Activated gamma-delta T cell treated with anti-CD3 and anti-CD28 coated beads, Interleukin-2, amount 50 U/mL, for 16 hours (primary cell): ENCODE data around the gene ATOH7.
"Not testable (repeated sequence)": the region's sequence is repeated elsewhere in the genome, so short reads cannot be mapped to it uniquely, and the experiment has no call there.

Source experiments
- DNase-seq: peaks from one replicate; pipeline ENCODE4 v3.0.0-alpha.2; 2020; ENCODE audit warnings: low read depth

Gene ATOH7

DNA sequence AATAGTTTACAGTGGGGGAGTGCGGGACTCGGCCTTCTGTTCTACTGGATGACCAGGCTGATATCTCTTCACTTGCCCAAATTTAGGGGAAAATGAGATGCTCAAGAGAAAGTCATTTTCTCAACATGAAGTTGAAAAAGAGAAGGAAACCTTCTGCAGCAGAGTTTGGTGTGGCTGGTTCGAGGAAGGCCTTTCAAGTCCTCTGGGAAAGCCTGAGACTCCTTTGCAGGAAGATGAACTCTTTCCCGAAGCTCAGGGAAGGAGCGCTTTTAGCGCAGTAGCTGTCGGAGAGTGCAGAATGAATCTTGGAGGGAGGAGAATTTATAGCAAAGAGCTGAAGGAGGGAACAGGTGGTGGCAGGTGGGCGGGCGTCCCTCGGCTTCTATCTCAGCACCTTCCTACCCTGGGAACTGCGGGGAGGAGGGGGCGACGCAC is at the start of gene ATOH7:
Gene ATOH7, minus strand, starts transcription at position 297 of the 435 bp plus-strand sequence. CDS start 436 bp downstream, outside the sequence.
- no peak for DNase-seq

DNA sequence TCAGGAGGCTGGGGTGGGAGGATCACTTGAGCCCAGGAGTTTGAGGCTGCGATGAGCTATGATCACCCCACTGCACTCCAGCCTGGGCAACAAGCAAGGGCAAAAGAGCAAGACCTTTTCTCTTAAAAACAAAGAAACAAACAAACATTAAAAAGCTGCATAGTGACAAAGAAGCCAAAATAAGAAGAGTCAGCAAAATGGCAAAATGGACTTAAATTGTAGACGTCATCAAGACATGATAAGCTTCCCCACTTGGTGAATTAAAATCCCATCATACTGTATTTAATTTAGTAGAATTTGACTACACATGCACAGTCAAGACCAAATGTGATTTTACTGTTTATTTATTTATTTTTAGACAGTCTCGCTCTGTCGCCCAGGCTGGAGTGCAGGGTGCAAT is 48.8 kb upstream of the ATOH7 start:
- no peak for DNase-seq

DNA sequence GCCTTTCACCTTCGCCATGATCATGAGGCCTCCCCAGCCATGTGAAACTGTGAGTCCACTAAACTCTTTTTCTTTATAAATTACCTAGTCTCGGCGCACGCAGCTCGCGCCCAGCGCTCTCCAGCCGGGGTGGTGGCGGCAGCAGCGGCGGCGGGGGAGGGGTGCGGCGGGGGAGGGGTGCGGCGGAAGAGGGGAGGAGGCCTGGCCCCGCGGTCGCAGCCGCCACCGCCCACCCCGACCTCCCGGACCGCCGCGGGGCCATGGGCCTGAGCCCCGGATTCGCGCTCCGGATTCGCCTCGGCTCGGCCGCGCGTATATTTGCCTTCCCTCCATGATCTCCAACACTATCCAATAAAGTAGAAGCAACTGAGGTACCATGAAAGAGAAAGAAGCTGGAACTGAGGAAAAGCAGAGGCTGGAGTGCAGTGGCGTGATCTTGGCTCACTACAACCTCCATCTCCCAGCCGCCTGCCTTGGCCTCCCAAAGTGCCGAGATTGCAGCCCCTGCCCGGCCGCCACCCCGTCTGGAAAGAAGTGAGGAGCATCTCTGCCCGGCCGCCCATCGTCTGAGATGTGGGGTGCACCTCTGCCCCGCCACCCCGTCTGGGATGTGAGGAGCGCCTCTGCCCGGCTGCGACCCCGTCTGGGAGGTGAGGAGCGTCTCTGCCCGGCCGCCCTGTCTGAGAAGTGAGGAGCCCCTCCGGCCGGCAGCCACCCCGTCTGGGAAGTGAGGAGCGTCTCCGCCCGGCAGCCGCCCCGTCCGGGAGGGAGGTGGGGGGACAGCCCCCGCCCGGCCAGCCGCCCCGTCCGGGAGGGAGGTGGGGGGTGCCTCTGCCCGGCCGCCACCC is 47.2 kb upstream of the ATOH7 start:
- not testable (repeated sequence) for DNase-seq

DNA sequence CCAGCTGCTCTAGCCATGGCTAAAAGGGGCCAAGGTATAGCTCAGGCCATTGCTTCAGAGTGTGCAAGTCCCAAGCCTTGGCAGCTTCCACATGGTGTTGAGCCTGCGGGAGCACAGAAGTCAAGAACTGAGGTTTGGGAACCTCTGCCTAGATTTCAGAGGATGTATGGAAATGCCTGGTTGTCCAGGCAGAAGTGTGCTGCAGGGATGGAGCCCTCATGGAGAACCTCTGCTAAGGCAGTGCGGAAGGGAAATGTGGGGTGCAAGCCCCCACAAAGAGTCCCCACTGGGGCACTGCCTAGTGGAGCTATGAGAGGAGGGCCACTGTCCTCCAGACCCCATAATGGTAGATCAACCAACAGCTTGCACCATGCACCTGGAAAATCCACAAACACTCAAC is 45.9 kb upstream of the ATOH7 start:
- not testable (repeated sequence) for DNase-seq

GRCh38 chr10:68276224-68276623 is 44.3 kb upstream of the ATOH7 start:
- DNase-seq: no peak

DNA sequence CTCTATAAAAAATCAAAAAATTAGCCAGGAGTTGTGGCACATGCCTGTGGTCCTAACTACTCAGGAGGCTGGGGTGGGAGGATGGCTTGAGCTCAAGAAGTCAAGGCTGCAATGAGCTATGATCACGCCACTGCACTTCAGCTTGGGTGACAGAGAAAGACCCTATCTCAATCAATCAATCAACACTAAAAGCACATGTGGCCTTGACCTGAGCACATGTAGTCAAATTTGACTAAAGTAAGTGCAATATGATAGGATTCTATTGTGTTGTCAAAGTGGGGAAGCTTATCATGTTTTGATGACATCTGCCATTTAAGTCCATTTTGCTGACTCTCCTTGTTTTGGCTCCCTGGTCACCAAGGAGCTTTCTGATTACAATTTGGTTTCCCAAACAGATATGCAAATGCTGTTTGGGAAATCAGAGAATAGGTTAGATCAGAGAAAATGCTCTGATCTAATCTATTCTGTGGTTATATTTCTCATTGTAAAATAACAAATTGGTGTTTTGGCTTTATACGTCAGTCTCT is 43.8 kb upstream of the ATOH7 start:
- DNase-seq: no peak

- no peak for DNase-seq
Measured at GRCh38 chr10:68272833-68273232, 40.9 kb upstream of the ATOH7 start.

DNA sequence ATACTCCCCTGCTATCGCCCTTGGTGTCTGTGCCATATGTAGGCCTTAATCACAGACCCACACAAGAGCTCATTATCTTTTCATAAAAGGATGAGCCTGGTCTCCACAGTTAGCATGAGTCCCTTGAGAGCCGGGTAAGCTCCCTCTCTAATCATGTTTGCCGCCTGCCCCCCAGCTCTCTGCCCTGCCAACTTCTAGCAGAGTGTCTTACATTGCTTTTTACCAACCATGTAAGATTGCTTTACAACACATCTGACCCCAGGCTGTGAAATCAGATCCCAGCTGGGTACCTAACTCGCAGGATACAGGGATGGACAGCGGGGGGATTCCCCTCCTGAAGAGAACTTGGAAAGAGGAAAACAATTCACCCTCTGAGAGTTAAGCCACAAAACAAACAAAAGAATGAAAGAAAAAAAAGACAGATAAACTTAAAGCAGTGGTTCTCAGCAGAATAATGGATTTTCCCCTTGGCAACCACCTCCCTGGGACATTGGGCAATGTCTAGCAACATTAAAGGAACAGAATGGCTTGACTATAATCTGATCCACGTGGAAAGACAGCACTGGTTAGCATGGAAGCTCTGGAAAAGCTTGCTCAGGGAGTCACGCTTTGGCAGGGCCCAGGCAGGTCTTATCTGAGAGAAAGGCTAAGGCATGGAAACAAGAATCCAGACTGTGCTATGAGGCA is 39.4 kb upstream of the ATOH7 start:
- DNase-seq: no peak

- no peak for DNase-seq
Measured at GRCh38 chr10:68269562-68270290, 37.8 kb upstream of the ATOH7 start.

GRCh38 chr10:68261132-68261856 is 29.4 kb upstream of the ATOH7 start:
- DNase-seq: no peak

GRCh38 chr10:68253346-68253745 is 21.4 kb upstream of the ATOH7 start:
- DNase-seq: no peak

- no peak for DNase-seq
Measured at GRCh38 chr10:68251625-68252495, 19.9 kb upstream of the ATOH7 start.

GRCh38 chr10:68251151-68251550 is 19.2 kb upstream of the ATOH7 start:
- DNase-seq: no peak

- DNase-seq: no peak
Measured at GRCh38 chr10:68249297-68249696, 17.4 kb upstream of the ATOH7 start.

DNA sequence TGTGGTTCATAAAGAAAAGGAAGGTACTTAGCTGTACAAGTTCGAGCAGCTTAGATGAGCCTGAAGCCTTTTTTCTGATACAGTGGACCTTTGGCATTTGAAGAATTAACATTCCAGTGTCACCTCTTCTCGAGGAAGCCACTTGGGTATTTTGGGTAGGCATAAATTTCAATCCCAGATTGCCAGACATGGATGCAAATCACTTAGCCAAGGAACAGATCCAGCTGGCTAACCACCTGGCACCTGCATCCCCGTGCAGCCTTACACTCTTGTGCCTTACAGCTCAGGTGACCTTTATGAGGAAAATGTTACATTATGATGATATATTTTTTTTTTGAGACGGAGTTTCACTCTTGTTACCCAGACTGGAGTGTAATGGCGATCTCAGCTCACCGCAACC is 16.0 kb upstream of the ATOH7 start:
- DNase-seq: no peak

- DNase-seq: not testable (repeated sequence)
Measured at GRCh38 chr10:68246397-68246796, 14.5 kb upstream of the ATOH7 start.

DNA sequence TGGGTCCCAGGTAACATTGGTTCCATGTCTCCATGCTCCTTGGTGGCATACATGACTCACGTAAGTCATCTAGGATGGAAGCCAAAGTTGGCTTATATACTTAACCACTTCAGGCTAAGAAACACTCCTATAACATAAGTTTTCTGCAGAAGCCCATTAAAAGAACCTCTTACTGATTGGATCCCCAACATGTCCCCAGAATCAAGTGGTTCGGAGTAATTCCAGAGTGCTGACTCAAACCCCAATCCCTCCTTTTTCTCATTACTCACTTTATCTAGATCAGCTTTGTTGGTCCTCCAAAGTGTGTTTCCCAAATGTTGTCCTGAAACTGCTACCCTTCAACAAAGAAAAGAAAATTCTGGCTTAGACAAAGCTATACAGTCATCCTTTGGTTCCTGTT is 10.1 kb upstream of the ATOH7 start:
- no peak for DNase-seq

GRCh38 chr10:68239596-68240150 is 7.8 kb upstream of the ATOH7 start:
- no peak for DNase-seq

- DNase-seq: no peak
Measured at GRCh38 chr10:68239069-68239468, 7.2 kb upstream of the ATOH7 start.

DNA sequence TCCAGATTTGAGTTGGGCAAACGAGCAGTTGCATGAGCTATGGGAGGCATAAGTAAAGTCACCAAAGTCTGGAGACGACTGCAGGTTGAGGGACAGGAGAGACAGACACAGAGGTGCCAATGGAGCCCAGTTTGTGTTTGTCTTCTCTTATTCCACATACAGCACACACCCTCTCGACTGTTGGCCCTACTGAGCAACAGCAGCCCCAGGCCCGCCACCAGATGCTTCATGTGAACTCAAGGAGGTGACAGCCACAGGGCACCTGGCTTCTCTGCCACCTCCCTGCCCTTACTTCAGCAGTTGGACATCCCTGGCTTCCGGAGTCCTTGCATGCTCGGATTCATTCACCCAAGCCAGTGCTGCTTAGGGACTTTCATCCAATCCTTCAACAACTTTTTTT is 6.5 kb upstream of the ATOH7 start:
- DNase-seq: no peak
